Kasumi-1 (cell line): Measurements from ENCODE around the gene MARCHF9.
A peak's percentile ranks its signal among the peaks of the same experiment; 100 is the strongest.

Source experiments
- DNase-seq, 2 experiments: peaks; one replicate each; lab custom pipeline; 2025; lab: John Stamatoyannopoulos, UW

The MARCHF9 gene

DNA sequence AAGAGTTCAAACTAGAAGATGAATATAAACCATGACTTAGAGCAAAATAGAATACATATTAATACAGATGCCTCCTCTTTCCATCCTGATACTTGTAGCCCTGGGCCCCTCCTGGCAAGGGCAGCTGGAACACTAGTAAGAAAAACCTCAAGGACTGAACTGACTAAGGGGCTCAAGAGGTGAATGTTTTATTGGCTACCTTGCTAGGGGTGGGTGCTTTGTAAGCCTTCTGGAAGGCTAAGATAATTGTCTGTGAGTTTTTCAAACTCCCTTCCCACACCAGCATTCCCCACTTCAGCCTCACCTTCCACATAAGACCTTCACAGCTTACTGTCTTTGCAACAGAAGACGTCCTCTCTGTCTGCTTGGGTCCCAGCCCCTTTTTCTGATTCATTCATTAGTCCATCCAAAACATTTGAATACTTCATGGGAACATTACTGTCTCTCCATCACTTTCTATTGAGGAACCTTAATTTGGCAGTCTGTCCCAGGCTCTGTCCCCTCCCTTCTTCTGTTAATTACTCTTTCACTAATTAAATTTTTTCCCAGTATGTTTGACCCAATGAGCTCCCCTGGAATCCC is 1.1 kb upstream of the MARCHF9 start:
- no peak for DNase-seq

- no peak for DNase-seq
These were observed 221 bp downstream of the MARCHF9 start for GRCh38 chr12:57755194-57755453.

DNA sequence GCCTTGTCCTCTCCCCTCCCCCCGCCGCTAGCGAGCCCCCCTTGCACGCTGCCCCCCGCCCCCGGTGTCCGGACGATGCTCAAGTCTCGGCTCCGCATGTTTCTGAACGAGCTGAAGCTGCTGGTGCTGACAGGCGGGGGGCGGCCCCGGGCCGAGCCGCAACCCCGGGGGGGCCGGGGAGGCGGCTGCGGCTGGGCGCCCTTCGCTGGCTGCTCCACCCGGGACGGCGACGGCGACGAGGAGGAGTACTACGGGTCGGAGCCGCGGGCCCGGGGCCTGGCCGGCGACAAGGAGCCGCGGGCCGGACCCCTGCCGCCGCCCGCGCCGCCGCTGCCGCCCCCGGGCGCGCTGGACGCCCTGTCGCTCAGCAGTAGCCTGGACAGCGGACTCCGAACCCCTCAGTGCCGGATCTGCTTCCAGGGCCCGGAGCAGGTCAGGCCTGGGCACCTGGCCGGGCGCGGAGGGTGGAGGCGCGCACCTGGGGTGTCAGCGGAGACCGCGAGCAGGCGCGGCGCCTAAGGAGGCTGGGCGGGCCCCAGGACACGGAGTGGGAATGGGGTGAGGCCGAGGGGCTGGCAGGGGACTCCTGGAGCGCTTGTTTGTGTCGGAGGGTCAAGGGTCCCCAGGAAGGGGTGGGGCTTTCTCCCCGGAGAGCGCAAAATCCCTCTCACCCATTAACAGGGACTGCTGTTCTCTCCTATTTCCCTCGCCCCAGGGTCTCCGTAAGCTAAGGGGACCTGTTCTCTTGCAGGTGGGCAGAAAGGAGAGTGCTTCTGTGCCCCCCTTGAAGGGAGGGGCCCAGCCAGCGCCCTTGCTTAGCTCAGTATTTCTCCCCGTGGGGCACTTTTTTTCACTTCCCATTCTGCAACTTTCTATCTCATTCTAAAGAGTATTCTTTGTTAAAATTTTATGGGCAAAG is 810 bp downstream of the MARCHF9 start:
- no peak for DNase-seq

- DNase-seq, result peak; percentile 65 to 75
These were observed 1.8 kb downstream of the MARCHF9 start for GRCh38 chr12:57756406-57757341.

GRCh38 chr12:57757771-57758170 is 2.9 kb downstream of the MARCHF9 start:
- DNase-seq, result no peak

DNA sequence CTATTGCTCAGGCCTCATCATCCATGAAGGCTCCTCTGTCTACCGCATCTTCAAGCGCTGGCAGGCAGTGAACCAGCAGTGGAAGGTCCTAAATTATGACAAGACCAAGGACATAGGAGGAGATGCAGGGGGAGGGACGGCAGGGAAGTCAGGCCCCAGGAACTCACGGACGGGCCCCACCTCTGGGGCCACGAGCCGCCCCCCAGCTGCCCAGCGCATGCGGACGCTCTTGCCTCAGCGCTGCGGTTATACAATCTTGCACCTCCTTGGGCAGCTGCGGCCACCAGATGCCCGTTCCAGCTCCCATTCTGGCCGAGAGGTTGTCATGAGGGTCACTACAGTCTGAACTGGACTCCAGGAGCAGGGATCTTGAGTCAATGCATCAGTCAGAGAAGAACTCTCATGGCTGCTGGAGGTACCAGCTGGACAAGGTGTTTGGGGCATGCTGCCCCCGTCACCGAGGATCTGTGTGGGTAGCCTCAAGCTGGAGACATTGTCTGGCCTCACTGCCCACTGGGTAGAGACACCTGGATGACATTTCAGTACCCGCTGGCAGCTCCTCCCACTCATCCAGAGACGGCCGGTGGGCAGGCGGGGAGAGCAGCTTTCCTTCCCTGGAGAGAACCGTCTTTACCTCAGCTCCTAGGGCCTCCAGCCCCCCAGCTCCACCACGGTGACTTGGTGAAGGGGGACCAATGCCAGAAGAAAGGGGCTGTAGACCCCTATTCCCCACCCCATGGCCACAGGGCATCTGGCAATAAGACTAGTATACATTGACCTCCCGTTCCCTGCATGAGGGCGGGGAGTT is 3.9 kb downstream of the MARCHF9 start:
- no peak for DNase-seq

GRCh38 chr12:57759360-57759980 is 4.6 kb downstream of the MARCHF9 start:
- peak; percentile 41 to 58 for DNase-seq

DNA sequence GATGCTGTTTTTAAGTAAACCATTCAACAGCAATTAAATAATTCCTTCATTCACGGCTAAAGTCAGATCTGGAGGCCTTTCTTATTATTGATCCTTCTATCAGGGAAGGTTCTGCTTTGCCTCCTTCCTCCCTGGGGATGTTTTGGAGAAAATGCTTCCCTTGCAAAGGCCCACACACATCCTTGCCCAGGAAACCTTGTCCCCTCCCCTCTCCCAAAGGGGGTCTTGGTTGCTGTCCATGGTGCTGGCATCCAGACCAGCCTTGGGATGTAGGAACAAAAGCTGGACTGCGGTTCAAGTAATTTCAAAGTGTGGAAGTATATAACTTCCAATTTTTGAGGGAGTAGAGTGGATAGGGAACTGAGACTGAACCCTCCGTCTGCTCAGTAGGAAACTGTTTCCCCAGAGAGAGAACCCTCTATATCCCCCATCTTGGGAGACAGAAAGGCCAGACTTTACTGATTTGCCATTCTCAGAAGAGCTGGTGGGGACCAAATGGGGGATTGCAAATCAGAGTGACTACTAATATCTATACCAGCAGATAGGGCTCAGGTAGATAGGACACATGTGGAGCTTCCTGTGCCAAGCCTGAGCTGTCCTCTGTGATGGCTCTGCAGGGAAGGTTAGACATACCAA is 5.6 kb downstream of the MARCHF9 start:
- no peak for DNase-seq

DNA sequence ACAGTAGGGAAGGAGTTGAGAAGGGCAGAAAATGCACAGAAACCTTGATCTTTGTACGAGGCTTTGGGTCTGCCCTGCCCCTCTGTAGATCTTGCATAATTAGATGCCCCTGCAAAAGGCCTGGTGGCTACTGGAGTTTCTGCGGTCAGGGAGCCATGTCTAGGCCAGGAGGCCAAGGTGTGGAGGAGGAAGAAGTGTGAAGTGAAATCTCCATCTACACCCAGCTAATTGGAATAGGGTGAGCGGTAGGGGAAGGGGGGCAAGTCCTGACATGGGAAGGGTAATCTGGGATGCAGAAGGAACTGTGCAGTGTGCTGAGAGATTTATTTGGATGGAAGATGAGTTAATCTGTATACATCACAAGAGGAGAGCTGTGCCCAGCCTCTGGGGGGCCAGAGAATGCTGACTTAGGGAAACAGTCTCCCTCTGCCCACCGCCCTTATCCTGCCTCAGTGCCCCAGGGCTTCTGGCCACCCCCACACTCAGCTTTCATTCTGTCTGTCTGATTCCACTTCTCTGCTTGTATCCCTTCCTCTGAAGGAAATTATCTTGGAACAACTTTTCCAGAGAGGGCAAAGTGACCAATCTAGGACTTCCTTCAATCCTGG is 6.6 kb downstream of the MARCHF9 start:
- DNase-seq, result no peak

DNA sequence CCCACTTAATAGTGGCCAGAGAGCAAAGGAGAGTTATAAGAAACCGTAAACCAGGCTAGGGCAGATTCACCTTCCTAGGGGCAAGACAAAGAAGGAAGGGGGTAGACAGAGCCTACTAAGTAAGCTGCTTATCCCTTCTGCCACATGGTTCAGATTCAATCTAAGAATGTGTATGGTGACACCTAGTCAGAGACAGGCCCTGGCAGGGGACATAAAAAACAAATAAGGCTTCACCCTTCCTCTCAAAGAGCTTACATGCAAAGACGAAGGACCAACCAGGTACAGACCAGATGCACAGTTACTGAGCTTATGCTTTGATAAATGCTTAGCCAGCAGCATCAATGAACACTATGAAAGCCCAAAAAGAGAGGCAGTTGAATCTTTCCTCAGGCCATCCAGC is 7.6 kb downstream of the MARCHF9 start:
- no peak for DNase-seq

GRCh38 chr12:57763881-57764661 is 9.2 kb downstream of the MARCHF9 start:
- no peak for DNase-seq

DNA sequence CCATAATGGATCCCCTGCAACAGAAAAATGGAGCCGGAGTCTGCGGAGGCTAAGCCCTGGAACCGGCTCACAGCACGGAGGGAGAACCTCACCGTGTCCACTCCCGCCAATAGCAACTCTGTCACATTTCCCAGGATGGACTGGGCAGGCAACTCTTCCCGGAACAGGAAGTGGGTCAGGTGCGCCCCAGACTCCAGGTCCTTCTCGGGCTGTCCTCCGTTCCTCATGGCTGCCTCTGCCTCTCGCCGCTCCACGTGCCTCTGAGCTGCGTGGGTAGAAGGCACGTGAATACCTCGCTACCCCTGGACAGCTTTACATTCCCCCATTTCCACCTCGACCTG is 9.7 kb downstream of the MARCHF9 start:
- DNase-seq, result no peak

- DNase-seq, result peak; percentile 55 to 59
These were observed 10.2 kb downstream of the MARCHF9 start for GRCh38 chr12:57765003-57765697.

DNA sequence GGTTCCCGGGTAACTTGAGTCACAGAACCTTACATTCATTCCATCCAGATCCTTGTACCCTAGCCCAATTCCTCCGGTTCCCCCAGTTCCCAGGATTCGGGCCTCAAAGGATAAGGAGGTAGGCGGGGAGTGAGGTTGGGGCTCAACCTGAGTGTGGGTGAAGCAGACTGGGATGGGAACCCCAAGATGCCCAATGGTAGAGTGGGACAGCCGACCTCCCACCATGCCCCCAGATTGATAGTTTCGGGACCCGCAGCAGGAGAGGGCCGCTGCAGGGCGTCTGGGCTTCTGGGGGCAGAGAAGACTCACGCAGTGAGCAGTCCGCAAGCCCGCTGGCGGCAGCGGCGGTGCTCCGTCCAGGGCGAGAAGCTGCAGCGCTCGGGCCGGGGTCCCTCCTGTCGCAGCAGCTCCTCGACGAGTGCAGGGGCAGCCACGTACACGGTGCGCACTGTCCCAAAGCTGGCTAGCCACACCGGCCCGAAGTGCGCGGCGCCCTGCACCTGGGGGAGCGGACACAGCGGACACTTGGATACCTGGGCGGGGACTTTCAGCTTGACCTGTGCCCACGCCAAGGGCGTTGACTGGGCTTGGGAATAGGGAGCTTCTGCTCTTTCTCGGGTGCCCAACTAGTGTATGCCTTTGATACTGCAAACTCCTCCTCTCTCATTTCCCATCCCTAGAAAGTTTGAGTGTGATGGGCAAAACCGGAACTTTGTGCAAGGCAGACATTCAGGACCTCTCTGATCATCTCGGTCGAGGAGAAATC is 11.0 kb downstream of the MARCHF9 start:
- peak in 1 of 2 experiments; percentile 32 for DNase-seq

GRCh38 chr12:57766464-57767304 is 11.8 kb downstream of the MARCHF9 start, which contains the start of gene CYP27B1:
Gene CYP27B1 (minus strand): TSS chr12:57767078. CDS start chr12:57767041, 37 bp downstream.
- peak in 1 of 2 experiments; percentile 28 for DNase-seq

GRCh38 chr12:57767305-57767698 is 12.4 kb downstream of the MARCHF9 start:
- DNase-seq, result no peak

GRCh38 chr12:57767876-57768275 is 13.0 kb downstream of the MARCHF9 start:
- DNase-seq, result no peak
